Stimulated activated CD4-positive, alpha-beta T cell treated with anti-CD3 and anti-CD28 coated beads, Interleukin-4, amount 100 ng/mL, for 48 hours (primary cell): Measurements from ENCODE around the gene STOX1.
"Not testable (repeated sequence)": the region's sequence is repeated elsewhere in the genome, so short reads cannot be mapped to it uniquely, and the experiment has no call there.

Experiments
- DNase-seq, 2 donors: peaks; one replicate each; pipeline ENCODE4 v3.0.0-alpha.2; 2020; ENCODE audit warnings: low read depth in 2 of 2

STOX1 gene

GRCh38 chr10:68828833-68829232, 1.5 kb downstream of the STOX1 start:
- DNase-seq: no peak

GRCh38 chr10:68829521-68829920, 2.2 kb downstream of the STOX1 start:
- no peak for DNase-seq

- DNase-seq: no peak
Measured at GRCh38 chr10:68829952-68830351, 2.6 kb downstream of the STOX1 start.

DNA sequence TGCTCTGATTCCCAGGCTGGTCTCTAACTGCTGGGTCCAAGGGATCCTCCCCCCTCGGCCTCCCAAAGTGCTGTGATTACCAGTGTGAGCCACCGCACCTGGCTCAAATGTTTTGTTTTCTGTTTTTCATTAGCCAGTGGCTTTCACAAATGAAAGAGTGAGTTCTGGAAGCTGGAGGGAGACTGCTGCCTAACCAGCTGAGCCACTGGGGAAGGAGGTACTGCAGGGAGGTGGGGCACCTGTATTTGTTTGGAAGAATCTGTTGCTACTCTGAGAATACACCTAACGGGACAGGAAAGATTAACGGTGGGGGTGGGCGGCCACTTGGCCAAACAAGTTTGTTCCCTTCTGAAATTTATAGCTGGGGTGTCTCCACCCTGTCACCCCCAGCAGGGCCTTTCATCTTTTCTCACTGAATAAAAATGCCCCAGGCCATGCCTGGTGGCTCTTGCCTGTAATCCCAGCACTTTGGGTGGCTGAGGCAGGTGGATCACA, 4.7 kb downstream of the STOX1 start:
- DNase-seq: no peak

GRCh38 chr10:68832601-68833000, 5.3 kb downstream of the STOX1 start:
- no peak for DNase-seq

- no peak for DNase-seq
Measured at GRCh38 chr10:68837626-68838322, 10.4 kb downstream of the STOX1 start.

- DNase-seq: not testable (repeated sequence)
Measured at GRCh38 chr10:68840650-68841049, 13.3 kb downstream of the STOX1 start.

- DNase-seq: no peak
Measured at GRCh38 chr10:68848281-68848680, 20.9 kb downstream of the STOX1 start.

GRCh38 chr10:68848806-68849205, 21.5 kb downstream of the STOX1 start:
- no peak for DNase-seq

- DNase-seq: no peak
Measured at GRCh38 chr10:68856352-68856751, 29.0 kb downstream of the STOX1 start.

DNA sequence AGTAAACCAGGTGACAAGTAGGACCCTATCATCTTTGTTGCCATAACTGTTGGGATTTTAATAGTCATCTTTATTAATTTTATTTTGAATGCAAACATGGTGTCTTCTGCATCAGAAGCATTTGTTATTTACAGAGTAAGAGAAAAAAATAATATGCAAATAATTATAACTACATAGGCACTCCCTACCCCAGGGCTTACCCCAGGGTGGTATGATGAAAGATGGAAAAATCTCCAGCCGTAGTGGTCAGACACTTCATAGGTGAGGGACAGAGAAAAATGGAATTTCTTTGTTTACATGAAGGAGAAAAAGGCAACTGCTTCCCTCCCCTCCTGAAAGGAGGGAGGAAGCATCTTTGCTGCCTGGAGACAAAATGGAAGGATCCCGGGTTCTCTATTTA, 29.7 kb downstream of the STOX1 start:
- DNase-seq: no peak

DNA sequence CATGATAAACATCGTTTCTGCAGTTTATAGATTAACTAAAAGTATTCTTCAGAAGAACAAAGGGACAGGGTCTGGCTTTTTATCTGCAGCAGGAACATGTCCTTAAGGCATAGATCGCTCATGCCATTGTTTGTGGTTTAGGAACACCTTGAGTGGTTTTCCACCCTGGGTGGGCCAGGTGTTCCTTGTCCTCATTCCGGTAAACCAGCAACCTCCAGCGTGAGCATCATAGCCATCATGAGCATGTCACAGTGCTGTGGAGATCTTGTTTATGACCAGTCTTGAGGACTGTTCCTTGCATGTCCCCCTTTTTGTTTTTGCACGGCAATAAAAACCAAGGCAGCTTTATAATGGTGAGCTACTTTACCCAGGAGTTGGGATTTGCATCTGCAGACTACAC, 33.9 kb downstream of the STOX1 start:
- DNase-seq: no peak

DNA sequence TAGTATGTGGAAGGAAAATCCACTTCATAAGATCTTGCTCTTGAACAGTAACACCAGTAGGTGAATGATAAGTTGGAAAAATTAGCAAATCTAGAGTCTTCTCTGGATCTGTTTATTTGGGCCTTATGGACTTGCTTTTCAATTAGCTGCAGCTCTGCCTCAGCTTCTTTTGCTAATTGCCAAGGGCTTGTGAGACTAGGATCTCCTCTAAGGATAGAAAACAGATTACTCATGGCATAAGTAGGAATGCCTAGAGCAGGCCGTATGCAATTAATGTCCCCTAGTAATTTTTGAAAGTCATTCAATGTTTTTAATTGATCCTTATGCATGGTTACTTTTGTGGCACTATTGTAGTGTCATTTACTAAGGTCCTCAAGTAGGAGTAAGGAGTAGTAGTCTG, 37.3 kb downstream of the STOX1 start:
- no peak for DNase-seq

DNA sequence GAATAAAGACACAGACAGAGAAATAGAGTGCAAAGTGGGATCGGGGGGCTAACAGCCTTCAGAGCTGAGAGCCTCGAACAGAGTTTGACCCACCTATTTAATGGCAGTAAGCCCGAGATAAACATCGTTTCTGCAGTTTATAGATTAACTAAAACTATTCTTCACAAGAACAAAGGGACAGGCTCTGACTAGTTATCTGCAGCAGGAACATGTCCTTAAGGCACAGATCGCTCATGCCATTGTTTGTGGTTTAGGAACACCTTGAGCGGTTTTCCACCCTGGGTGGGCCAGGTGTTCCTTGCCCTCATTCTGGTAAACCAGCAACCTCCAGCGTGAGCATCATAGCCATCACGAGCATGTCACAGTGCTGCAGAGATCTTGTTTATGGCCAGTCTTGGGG, 40.8 kb downstream of the STOX1 start:
- DNase-seq: not testable (repeated sequence)

DNA sequence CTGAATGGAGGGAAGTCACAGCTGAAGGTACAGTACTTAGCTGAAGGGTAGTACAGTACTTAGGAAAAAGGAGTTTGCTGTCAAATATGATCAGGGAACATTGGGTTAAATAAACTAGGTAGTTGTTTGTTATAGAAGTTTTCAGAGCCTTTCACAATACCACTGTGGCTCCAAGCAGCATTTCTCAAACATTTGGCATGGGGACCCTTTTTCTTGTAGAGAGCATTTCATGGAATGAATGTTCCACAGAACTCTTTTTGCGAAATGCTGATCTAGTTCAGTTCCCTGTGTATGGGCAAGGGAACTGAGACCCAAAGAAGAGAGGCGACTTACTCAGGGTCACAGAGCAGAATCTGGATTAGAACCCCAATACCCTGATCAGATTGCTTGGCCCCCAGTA, 42.3 kb downstream of the STOX1 start:
- no peak for DNase-seq

DNA sequence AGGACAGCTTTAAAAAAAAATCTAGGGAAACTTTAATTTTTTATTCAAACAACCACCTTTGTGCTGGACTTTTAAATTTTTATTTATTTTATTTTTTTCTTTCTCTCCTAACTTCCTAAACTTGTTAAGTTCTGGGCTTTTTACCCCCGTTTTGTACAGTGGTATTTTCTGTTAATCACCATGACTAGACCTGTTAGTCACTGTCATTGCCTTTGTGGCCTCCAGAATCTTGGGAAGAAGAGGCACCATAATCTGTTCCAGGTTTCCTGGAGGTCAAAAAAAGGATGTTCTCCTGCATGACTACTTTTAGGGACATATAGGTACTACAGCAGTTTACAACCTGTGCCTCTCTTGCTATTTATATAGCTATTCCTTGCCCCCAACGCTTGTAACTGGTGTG, 42.7 kb downstream of the STOX1 start:
- no peak for DNase-seq

DNA sequence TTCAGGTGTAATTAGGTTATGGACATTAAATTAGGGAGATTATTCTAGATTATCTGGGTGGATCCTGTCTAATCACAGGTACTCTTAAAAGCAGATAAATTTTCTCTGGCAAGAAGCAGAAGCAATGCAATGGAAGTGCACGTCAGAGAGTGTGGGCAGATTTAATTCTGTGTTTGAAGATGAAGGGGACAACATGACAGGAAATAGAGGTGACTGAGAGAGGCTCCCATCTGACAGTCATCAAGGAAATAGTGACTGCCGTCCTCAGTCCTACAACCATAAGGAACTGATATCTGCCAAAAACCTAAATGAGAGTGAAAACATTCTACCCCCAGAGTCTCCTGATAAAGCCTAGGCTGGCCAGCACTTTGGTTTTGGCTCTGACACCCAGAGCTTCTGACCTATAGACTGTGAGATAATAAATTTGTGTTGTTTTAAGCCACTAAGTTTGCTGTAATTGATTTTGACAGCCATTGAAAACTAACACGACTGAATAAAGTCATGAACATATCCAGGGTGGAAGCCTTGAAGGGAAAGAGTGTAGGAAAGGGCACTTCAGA, 43.3 kb downstream of the STOX1 start:
- peak in 1 of 2 donors; percentile 4 for DNase-seq

- no peak for DNase-seq
Measured at GRCh38 chr10:68871105-68871711, 43.9 kb downstream of the STOX1 start.

GRCh38 chr10:68871731-68872342, 44.5 kb downstream of the STOX1 start:
- DNase-seq: no peak

GRCh38 chr10:68876246-68877138, 49.2 kb downstream of the STOX1 start:
- no peak for DNase-seq

DNA sequence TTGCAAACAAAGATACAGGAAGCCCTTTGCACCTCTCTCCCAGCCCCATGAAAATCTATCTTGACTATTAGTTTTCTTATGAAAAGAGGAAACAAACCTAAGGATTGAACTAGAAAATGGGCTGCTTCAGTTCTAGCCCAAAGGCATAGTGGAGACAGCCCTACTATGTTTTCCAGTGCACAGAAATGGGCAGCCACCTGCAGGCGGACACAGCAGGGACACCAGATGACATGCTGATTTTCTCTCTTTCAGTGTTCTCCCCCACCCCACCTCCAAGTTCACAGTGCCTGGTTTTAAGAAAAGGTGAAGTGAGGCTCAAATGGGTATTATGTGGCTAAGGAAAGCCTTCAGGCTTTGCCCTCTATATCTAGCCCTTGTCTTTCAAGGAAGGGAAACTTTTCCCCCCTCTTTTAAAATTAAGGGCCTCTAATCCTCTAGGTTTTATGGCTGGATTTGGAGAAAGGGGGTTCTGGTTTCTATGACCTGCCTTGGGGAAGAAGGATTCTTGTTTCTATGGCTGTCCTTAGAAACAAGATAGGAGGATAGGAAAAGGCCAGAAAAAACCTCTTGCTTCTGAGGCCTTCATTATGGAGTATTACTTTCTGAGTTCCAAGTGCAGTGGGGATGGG, 50.3 kb downstream of the STOX1 start:
- no peak for DNase-seq
